Measurements from ENCODE around the gene BRME1. TPM values are rescaled to one million over a fixed set of nuclear protein-coding genes. Genes with fewer than 3 reads are reported as not detected.

Gene BRME1
- total RNA-seq, 1 experiment from 2014 or later: 1.7 TPM

- intact Hi-C loops (cut with micrococcal nuclease): loop anchor here (1.0 to 5.0 kb wide), 2 partner anchors 15 to 46 kb away; partner anchors contain the start of gene ZSWIM4
- ChIA-PET CTCF (interaction anchor here (0.6 kb wide), 1 partner anchor 18 kb away, joined by 3 read pairs; no protein-coding TSS in a partner anchor), POLR2A (interaction anchor here (0.9 to 1.8 kb wide), 6 partner anchors 10 to 68 kb away, joined by 3 to 21 read pairs (median 4); partner anchors contain the start of gene ZSWIM4), RAD21 (ENCODE audit: low non-redundant PET in 1 of 2, low total read pairs in 2 of 2, uncharacterized antibody in 2 of 2, unreplicated experiment in 2 of 2) (interaction anchor here in 1 of 2 experiments (0.5 to 0.7 kb wide), 2 partner anchors 29 to 60 kb away, joined by 3 read pairs; no protein-coding TSS in a partner anchor)
- peaks cover 56 to 87% of the 10 kb centered on the region in 2 experiments for H3K4me1 ChIP-seq (ENCODE audit: control insufficient read depth in 1 of 2, insufficient read depth in 2 of 2, low read length in 2 of 2)
- H3K27me3 ChIP-seq (ENCODE audit: insufficient read depth, low read length): no peaks in the 10 kb centered on the region
- BruUV-seq (replicated peaks): no TSS peak
- H3K4me3 ChIP-seq (replicated peaks in 1 of 2; ENCODE audit: low read depth in 1 of 2, low read length in 2 of 2): peak overlapping the region; percentile 61 to 84
- peaks cover 3 to 18% of the 10 kb centered on the region in 2 experiments; a peak in 2 of 4 replicates for H3K36me3 ChIP-seq (ENCODE audit: control insufficient read depth in 1 of 2, insufficient read depth in 2 of 2, low read length in 2 of 2)
- peak overlapping the region; percentile 91 for H3K4me2 ChIP-seq (ENCODE audit: low read length)
- peak overlapping the region; percentile 96 for H3K27ac ChIP-seq (ENCODE audit: low read depth, low read length)
- TF ChIP-seq CBX3 (IDR thresholded peaks at IDR 0.05; ENCODE audit: low read depth) (no peak), EZH2phosphoT487 (IDR thresholded peaks at IDR 0.05; ENCODE audit: borderline replicate concordance) (no peak), EGR1 (IDR thresholded peaks at IDR 0.05; ENCODE audit: low read depth) (no peak), FOSL1 (IDR thresholded peaks at IDR 0.05; ENCODE audit: low read depth) (no peak), POLR2A (IDR thresholded peaks at IDR 0.05; ENCODE audit: borderline replicate concordance, extremely low read depth, insufficient read depth, insufficient read length) (no peak), TCF7L2 (IDR thresholded peaks at IDR 0.05; ENCODE audit: borderline replicate concordance, extremely low read depth, insufficient read depth, insufficient read length) (peak; percentile 93), MAX (IDR thresholded peaks at IDR 0.05) (no peak), SIN3A (IDR thresholded peaks at IDR 0.05; ENCODE audit: low read depth) (no peak), RAD21 (IDR thresholded peaks at IDR 0.05; ENCODE audit: low read depth) (no peak), EZH2 (IDR thresholded peaks at IDR 0.05) (no peak), REST (IDR thresholded peaks at IDR 0.05; ENCODE audit: low read depth) (no peak), ATF3 (IDR thresholded peaks at IDR 0.05) (no peak), ZBTB33 (IDR thresholded peaks at IDR 0.05; ENCODE audit: extremely low read depth, insufficient replicate concordance, low read length) (peak; percentile 17), ZNF274 (IDR thresholded peaks at IDR 0.05; ENCODE audit: low read depth, low read length) (no peak)
- peak overlapping the region; percentile 97 for H3K9ac ChIP-seq (ENCODE audit: low read length)
- ATAC-seq (peak; percentile 12), DNase-seq (ENCODE audit: low read depth, low spot score) (no peak)
- no peaks in the 10 kb centered on the region for H3K9me3 ChIP-seq (ENCODE audit: control insufficient read depth in 1 of 2, insufficient read depth in 1 of 2, low read depth in 1 of 2, low read length in 2 of 2)
- peaks cover 10% of the 10 kb centered on the region; the same call in 1 of the 2 replicates for H4K20me1 ChIP-seq (ENCODE audit: insufficient read depth)
- no peak overlapping the region for H2AFZ ChIP-seq (ENCODE audit: low read depth, low read length, poor library complexity, severe bottlenecking)
- peaks cover 47% of the 10 kb centered on the region for H3K79me2 ChIP-seq (ENCODE audit: insufficient read depth, low read length)
- H3K9me2 ChIP-seq (ENCODE audit: insufficient read depth): no peaks in the 10 kb centered on the region
These were observed 62.6 kb downstream of the BRME1 start for GRCh38 chr19:13843104-13843921.
